Measurements from ENCODE around the gene HELZ2.

HELZ2 gene

GRCh38 chr20:63597651-63598478 is 23.8 kb upstream of the HELZ2 start:
- DNase-seq, result no peak

GRCh38 chr20:63596423-63596822 is 22.4 kb upstream of the HELZ2 start:
- no peak for DNase-seq

- no peak for DNase-seq
These were observed 21.5 kb upstream of the HELZ2 start for GRCh38 chr20:63595416-63596127.

- DNase-seq, result no peak
These were observed 20.1 kb upstream of the HELZ2 start for GRCh38 chr20:63594043-63594561.

- DNase-seq, result no peak
These were observed 18.6 kb upstream of the HELZ2 start for GRCh38 chr20:63592661-63593060.

GRCh38 chr20:63591786-63592355 is 17.8 kb upstream of the HELZ2 start:
- no peak for DNase-seq

- DNase-seq, result no peak
These were observed 17.1 kb upstream of the HELZ2 start for GRCh38 chr20:63591147-63591533.

GRCh38 chr20:63590218-63591146 is 16.4 kb upstream of the HELZ2 start:
- DNase-seq, result no peak

GRCh38 chr20:63589261-63590217 is 15.5 kb upstream of the HELZ2 start:
- DNase-seq, result no peak

- no peak for DNase-seq
These were observed 14.6 kb upstream of the HELZ2 start for GRCh38 chr20:63588641-63589041.

GRCh38 chr20:63587776-63588591 is 13.9 kb upstream of the HELZ2 start:
- no peak for DNase-seq

- no peak for DNase-seq
These were observed 13.2 kb upstream of the HELZ2 start for GRCh38 chr20:63587256-63587655.

GRCh38 chr20:63586797-63587196 is 12.8 kb upstream of the HELZ2 start:
- DNase-seq, result no peak

- DNase-seq, result no peak
These were observed 11.9 kb upstream of the HELZ2 start for GRCh38 chr20:63585616-63586565.

- DNase-seq, result no peak
These were observed 8.5 kb upstream of the HELZ2 start for GRCh38 chr20:63582382-63583063.

- DNase-seq, result peak; percentile 71
These were observed 6.9 kb upstream of the HELZ2 start for GRCh38 chr20:63580796-63581461.

- DNase-seq, result no peak
These were observed 5.1 kb upstream of the HELZ2 start for GRCh38 chr20:63579017-63579694.
